HepG2 (cell line): ENCODE data around the gene FRAS1. TPM values are rescaled to one million over a fixed set of nuclear protein-coding genes. Genes with fewer than 3 reads are reported as not detected.

ENCODE experiments used
- ATAC-seq: fragments of 200-7000 bp; cut with Tn5 transposase; 3 replicates; pipeline ENCODE4 v1.9.1; 2020; ENCODE audit warnings: mild to moderate bottlenecking, moderate library complexity
- BruUV-seq: library from RNA; stranded (reverse); fragments of 400-500 nt; replicated peaks from 2 replicates; lab custom pipeline; 2021; lab: Mats Ljungman, UMichigan
- CTCF ChIA-PET: fragments of 300-600 bp; formaldehyde crosslinking; extraction: SDS; loops from one replicate; lab custom pipeline; 2021; ENCODE audit warnings: low total read pairs, inconsistent platforms, low intra/inter-chr PET ratio; lab: Yijun Ruan, JAX
- POLR2A ChIA-PET: fragments of 350-600 bp; sonication (Branson Sonifier 250); formaldehyde crosslinking; loops from one replicate; lab custom pipeline; 2020; ENCODE audit warnings: antibody characterized with exemption, inconsistent platforms; lab: Yijun Ruan, JAX
- DNase-seq: peaks from one replicate; pipeline ENCODE4 v3.0.0-alpha.2; 2015; ENCODE audit warnings: low spot score
- FAIRE-seq: peaks from 3 replicates; lab custom pipeline; 2011; peaks lifted over from hg19 to GRCh38; lab: Jason Lieb, UNC
- H2AFZ ChIP-seq: one replicate; pipeline ENCODE4 v1.6.1; 2011; ENCODE audit warnings: low read length, inconsistent platforms
- H3K27ac ChIP-seq: fragments of 300-600 bp; 3 replicates; pipeline ENCODE4 v1.8.0; 2011; ENCODE audit warnings: mixed run types, mild to moderate bottlenecking, mixed read lengths, low read length, inconsistent platforms; ENCODE audit not compliant: insufficient read depth; ENCODE audit errors: extremely low read length
- H3K27me3 ChIP-seq, 2 experiments: fragments of 200-600 bp in 1 of 2; 2 replicates in 1 of 2; 3 replicates in 1 of 2; pipeline versions ENCODE4 v1.6.0 to v1.8.0; 2011; ENCODE audit warnings: low read length in 2 of 2, mild to moderate bottlenecking in 2 of 2, moderate library complexity in 2 of 2, inconsistent platforms in 1 of 2; ENCODE audit not compliant: insufficient read depth in 2 of 2, control insufficient read depth in 1 of 2
- H3K36me3 ChIP-seq, 2 experiments: fragments of 200-600 bp in 1 of 2; replicated peaks in 1 of 2; 2 replicates in 1 of 2; 3 replicates in 1 of 2; pipeline versions ENCODE4 v1.5.1 to v1.8.0; 2011; ENCODE audit warnings: low read length in 2 of 2, inconsistent platforms in 1 of 2; ENCODE audit not compliant: insufficient read depth in 2 of 2, control insufficient read depth in 1 of 2
- H3K4me1 ChIP-seq: 2 replicates; pipeline ENCODE4 v1.5.1; 2012; ENCODE audit warnings: low read length, inconsistent platforms; ENCODE audit not compliant: insufficient read depth
- H3K4me2 ChIP-seq: 2 replicates; pipeline ENCODE4 v1.6.0; 2011; ENCODE audit warnings: low read depth, low read length, inconsistent platforms
- H3K4me3 ChIP-seq, 3 experiments: fragments of 200-600 bp in 1 of 3; sonication (generic), shearing (Covaris generic) in 1 of 3; replicated peaks in 1 of 3; 2 replicates each; pipeline ENCODE4 v1.5.1; 2011 to 2016; ENCODE audit warnings: low read length in 3 of 3, inconsistent platforms in 2 of 3, low read depth in 2 of 3, mild to moderate bottlenecking in 2 of 3, control low read depth in 1 of 3, mixed read lengths in 1 of 3; ENCODE audit not compliant: insufficient read depth in 1 of 3
- H3K79me2 ChIP-seq: one replicate; pipeline ENCODE4 v1.6.1; 2011; ENCODE audit warnings: low read length, inconsistent platforms; ENCODE audit not compliant: insufficient read depth
- H3K9ac ChIP-seq: 2 replicates; pipeline ENCODE4 v1.6.0; 2011; ENCODE audit warnings: mild to moderate bottlenecking, low read depth, low read length, inconsistent platforms; ENCODE audit not compliant: insufficient read depth
- H3K9me3 ChIP-seq: 2 replicates; pipeline ENCODE4 v1.5.1; 2012; ENCODE audit warnings: mild to moderate bottlenecking, low read length
- H4K20me1 ChIP-seq: 2 replicates; pipeline ENCODE4 v1.6.0; 2011; ENCODE audit warnings: inconsistent platforms, mild to moderate bottlenecking, low read length, moderate library complexity; ENCODE audit not compliant: insufficient read depth
- ELF3 ChIP-seq: IDR thresholded peaks from 2 replicates; pipeline ENCODE4 v1.6.1; 2016; ENCODE audit warnings: missing genetic modification reagents, missing compliant biosample characterization
- EP300 ChIP-seq, 3 experiments: sonication (generic) in 1 of 3; formaldehyde crosslinking in 1 of 3; IDR thresholded peaks; 2 replicates each; pipeline versions ENCODE4 v1.5.1 to v1.6.1; 2011 to 2020; ENCODE audit warnings: low read depth in 2 of 3, low read length in 2 of 3, borderline replicate concordance in 1 of 3, improper control_type of control experiment in 1 of 3, mild to moderate bottlenecking in 1 of 3, missing genetic modification reagents in 1 of 3, moderate library complexity in 1 of 3
- GZF1 ChIP-seq: sonication (generic); formaldehyde crosslinking; IDR thresholded peaks from 2 replicates; pipeline ENCODE4 v1.5.1; 2020; ENCODE audit warnings: mild to moderate bottlenecking, missing genetic modification reagents
- HOXA5 ChIP-seq: sonication (generic); formaldehyde crosslinking; IDR thresholded peaks from 2 replicates; pipeline ENCODE4 v1.4.0; 2020; ENCODE audit warnings: missing genetic modification reagents
- KDM4B ChIP-seq: sonication (generic); formaldehyde crosslinking; IDR thresholded peaks from 2 replicates; pipeline ENCODE4 v1.4.0; 2020; ENCODE audit warnings: missing genetic modification reagents
- RBM22 ChIP-seq: fragments of 200-400 bp; formaldehyde crosslinking; optimal IDR thresholded peaks from 2 replicates; pipeline ENCODE3; 2017; ENCODE audit warnings: mild to moderate bottlenecking, low read length, moderate library complexity
- SCMH1 ChIP-seq: sonication (generic); formaldehyde crosslinking; IDR thresholded peaks from 2 replicates; pipeline ENCODE4 v1.9.0; 2021; ENCODE audit warnings: missing genetic modification reagents, mild to moderate bottlenecking, borderline replicate concordance
- SSRP1 ChIP-seq: IDR thresholded peaks from 2 replicates; pipeline ENCODE4 v1.6.1; 2016; ENCODE audit warnings: control low read depth
- ZKSCAN8 ChIP-seq: IDR thresholded peaks from 2 replicates; pipeline ENCODE4 v1.6.1; 2016; ENCODE audit warnings: borderline replicate concordance, missing genetic modification reagents, missing compliant biosample characterization
- ZNF335 ChIP-seq: sonication (generic); formaldehyde crosslinking; IDR thresholded peaks from 2 replicates; pipeline ENCODE4 v1.4.0; 2020; ENCODE audit warnings: missing genetic modification reagents
- ZNF563 ChIP-seq: sonication (generic); formaldehyde crosslinking; IDR thresholded peaks from 2 replicates; pipeline ENCODE4 v1.8.0; 2022; ENCODE audit warnings: mild to moderate bottlenecking, moderate library complexity, missing genetic modification reagents
- ZNF878 ChIP-seq: sonication (generic); formaldehyde crosslinking; IDR thresholded peaks from 2 replicates; pipeline ENCODE4 v1.8.1; 2023; ENCODE audit warnings: mild to moderate bottlenecking, missing genetic modification reagents, moderate library complexity
- WGBS: methylation state at CpG from one replicate; pipeline ENCODE4 v1.1.6; 2017; ENCODE audit warnings: low lambda C conversion rate; 5-methylcytosine and 5-hydroxymethylcytosine counted together
- in situ Hi-C: cut with HindIII; loops from 2 replicates; pipeline ENCODE4 v1.10.0; 2017; ENCODE audit warnings: low pct_unique_long_range_greater_than_20kb; ENCODE audit not compliant: extremely low pct_ligation_motif_present
- intact Hi-C: fragments of 100-400 bp; cut with micrococcal nuclease; formaldehyde crosslinking; loops from one replicate; pipeline ENCODE4 v1.10.0; 2022; ENCODE audit not compliant: unreplicated experiment
- polyA plus RNA-seq, 8 experiments: library from polyadenylated mRNA; depleted of rRNA in 3 of 8; stranded (reverse) in 7 of 8; unstranded in 1 of 8; fragments of >200 nt; fragmentation: Illumina TruSeq in 4 of 8; extraction: Trizol in 4 of 8; gene quantifications; 2 replicates each; pipeline versions ENCODE4 v1.2.1 to v1.2.3, GENCODE V29; 2011 to 2016; ENCODE audit warnings: low read depth in 4 of 8, missing spikeins in 1 of 8, mixed read lengths in 1 of 8; ENCODE audit not compliant: insufficient read depth in 1 of 8
- total RNA-seq, 5 experiments: library from RNA; depleted of rRNA; stranded (reverse); fragments of >200 nt; fragmentation: Illumina TruSeq; extraction: Trizol; gene quantifications; 2 replicates each; pipeline ENCODE4 v1.2.3, GENCODE V29; 2016; ENCODE audit warnings: low read depth in 1 of 5
- TF ChIP-seq, protein P1 (sequence below): sonication (generic); formaldehyde crosslinking; IDR thresholded peaks from 2 replicates; pipeline ENCODE4 v1.4.0; 2020; ENCODE audit warnings: missing genetic modification reagents
- TF ChIP-seq, protein P2 (sequence below): sonication (generic); formaldehyde crosslinking; IDR thresholded peaks from 2 replicates; pipeline ENCODE4 v1.4.0; 2020; ENCODE audit warnings: missing genetic modification reagents
- TF ChIP-seq, protein P3 (sequence below): sonication (generic); formaldehyde crosslinking; IDR thresholded peaks from 2 replicates; pipeline ENCODE4 v1.4.0; 2020; ENCODE audit warnings: missing genetic modification reagents
- TF ChIP-seq, protein P4 (sequence below): sonication (generic); formaldehyde crosslinking; IDR thresholded peaks from 2 replicates; pipeline ENCODE4 v1.4.0; 2020; ENCODE audit warnings: missing genetic modification reagents
- TF ChIP-seq, protein P5 (sequence below): IDR thresholded peaks from 2 replicates; pipeline ENCODE4 v1.6.1; 2016; ENCODE audit warnings: control low read depth

FRAS1 gene
- total and polyA plus RNA-seq, 2 of the 13 experiments (the other 11 are each of a cell fraction or from before 2014, with no cell fraction given): 22.5 to 31.6 TPM

DNA sequence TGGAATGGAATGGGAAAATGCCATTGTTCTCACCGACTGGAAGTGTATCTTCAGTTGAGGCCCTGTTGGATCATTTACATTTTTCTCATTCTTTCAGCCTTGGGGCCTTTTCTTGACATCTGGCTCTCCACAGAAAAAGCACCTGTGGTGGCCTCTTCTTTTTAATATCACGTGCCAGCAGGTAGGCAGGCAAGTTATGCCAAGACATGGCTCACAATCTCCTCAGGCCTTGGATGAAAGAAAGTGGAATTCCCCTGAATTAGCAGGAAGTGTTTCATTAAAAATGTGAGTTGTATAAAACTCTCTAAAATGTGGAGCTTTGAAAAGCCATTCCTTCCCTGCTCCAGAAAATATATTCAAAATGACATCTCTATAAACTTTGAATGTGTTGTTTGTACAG is 122.1 kb downstream of the FRAS1 start:
- CTCF ChIA-PET: no interaction called here
- Histone ChIP-seq H3K27ac (no peak overlapping the region), H3K4me1 (peaks cover 50% of the 10 kb centered on the region), H2AFZ (no peak overlapping the region), H3K4me2 (no peak overlapping the region), H3K9me3 (no peaks in the 10 kb centered on the region), H3K9ac (no peak overlapping the region), H3K79me2 (peaks cover 28% of the 10 kb centered on the region), H4K20me1 (no peaks in the 10 kb centered on the region), H3K4me3 (no peak overlapping the region), H3K36me3 (peaks cover 0 to 4% of the 10 kb centered on the region in 2 experiments; a peak in 1 of 5 replicates), H3K27me3 (no peaks in the 10 kb centered on the region)
- intact Hi-C loops: no loop called here
- DNase-seq (no peak), FAIRE-seq (no peak), ATAC-seq (no peak)
- BruUV-seq: no TSS peak
- POLR2A ChIA-PET: no interaction called here
- in situ Hi-C loops: no loop called here
- 90% methylated on average over 2 of the region's 2 CpGs for WGBS
- TF ChIP-seq, protein P1, sequence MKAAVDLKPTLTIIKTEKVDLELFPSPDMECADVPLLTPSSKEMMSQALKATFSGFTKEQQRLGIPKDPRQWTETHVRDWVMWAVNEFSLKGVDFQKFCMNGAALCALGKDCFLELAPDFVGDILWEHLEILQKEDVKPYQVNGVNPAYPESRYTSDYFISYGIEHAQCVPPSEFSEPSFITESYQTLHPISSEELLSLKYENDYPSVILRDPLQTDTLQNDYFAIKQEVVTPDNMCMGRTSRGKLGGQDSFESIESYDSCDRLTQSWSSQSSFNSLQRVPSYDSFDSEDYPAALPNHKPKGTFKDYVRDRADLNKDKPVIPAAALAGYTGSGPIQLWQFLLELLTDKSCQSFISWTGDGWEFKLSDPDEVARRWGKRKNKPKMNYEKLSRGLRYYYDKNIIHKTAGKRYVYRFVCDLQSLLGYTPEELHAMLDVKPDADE (CRISPR knock-in tag): no peak
- TF ChIP-seq RBM22: no peak
- no peak for TF ChIP-seq ZKSCAN8
- no peak for TF ChIP-seq ELF3 (CRISPR knock-in tag)
- no peak for TF ChIP-seq KDM4B (CRISPR knock-in tag)
- TF ChIP-seq EP300 (IDR thresholded peaks at IDR 0.05; ENCODE audit: low read depth in 2 of 2, low read length in 2 of 2): no peak
- no peak for TF ChIP-seq EP300 (CRISPR knock-in tag; IDR thresholded peaks at IDR 0.05; ENCODE audit: borderline replicate concordance)
- TF ChIP-seq, protein P2, sequence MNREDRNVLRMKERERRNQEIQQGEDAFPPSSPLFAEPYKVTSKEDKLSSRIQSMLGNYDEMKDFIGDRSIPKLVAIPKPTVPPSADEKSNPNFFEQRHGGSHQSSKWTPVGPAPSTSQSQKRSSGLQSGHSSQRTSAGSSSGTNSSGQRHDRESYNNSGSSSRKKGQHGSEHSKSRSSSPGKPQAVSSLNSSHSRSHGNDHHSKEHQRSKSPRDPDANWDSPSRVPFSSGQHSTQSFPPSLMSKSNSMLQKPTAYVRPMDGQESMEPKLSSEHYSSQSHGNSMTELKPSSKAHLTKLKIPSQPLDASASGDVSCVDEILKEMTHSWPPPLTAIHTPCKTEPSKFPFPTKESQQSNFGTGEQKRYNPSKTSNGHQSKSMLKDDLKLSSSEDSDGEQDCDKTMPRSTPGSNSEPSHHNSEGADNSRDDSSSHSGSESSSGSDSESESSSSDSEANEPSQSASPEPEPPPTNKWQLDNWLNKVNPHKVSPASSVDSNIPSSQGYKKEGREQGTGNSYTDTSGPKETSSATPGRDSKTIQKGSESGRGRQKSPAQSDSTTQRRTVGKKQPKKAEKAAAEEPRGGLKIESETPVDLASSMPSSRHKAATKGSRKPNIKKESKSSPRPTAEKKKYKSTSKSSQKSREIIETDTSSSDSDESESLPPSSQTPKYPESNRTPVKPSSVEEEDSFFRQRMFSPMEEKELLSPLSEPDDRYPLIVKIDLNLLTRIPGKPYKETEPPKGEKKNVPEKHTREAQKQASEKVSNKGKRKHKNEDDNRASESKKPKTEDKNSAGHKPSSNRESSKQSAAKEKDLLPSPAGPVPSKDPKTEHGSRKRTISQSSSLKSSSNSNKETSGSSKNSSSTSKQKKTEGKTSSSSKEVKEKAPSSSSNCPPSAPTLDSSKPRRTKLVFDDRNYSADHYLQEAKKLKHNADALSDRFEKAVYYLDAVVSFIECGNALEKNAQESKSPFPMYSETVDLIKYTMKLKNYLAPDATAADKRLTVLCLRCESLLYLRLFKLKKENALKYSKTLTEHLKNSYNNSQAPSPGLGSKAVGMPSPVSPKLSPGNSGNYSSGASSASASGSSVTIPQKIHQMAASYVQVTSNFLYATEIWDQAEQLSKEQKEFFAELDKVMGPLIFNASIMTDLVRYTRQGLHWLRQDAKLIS (CRISPR knock-in tag): no peak
- TF ChIP-seq ZNF878 (CRISPR knock-in tag): no peak
- TF ChIP-seq SCMH1 (CRISPR knock-in tag): no peak
- no peak for TF ChIP-seq HOXA5 (CRISPR knock-in tag)
- TF ChIP-seq ZNF563 (CRISPR knock-in tag): no peak
- TF ChIP-seq, protein P3, sequence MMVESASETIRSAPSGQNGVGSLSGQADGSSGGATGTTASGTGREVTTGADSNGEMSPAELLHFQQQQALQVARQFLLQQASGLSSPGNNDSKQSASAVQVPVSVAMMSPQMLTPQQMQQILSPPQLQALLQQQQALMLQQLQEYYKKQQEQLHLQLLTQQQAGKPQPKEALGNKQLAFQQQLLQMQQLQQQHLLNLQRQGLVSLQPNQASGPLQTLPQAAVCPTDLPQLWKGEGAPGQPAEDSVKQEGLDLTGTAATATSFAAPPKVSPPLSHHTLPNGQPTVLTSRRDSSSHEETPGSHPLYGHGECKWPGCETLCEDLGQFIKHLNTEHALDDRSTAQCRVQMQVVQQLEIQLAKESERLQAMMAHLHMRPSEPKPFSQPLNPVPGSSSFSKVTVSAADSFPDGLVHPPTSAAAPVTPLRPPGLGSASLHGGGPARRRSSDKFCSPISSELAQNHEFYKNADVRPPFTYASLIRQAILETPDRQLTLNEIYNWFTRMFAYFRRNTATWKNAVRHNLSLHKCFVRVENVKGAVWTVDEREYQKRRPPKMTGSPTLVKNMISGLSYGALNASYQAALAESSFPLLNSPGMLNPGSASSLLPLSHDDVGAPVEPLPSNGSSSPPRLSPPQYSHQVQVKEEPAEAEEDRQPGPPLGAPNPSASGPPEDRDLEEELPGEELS: no peak
- TF ChIP-seq, protein P4, sequence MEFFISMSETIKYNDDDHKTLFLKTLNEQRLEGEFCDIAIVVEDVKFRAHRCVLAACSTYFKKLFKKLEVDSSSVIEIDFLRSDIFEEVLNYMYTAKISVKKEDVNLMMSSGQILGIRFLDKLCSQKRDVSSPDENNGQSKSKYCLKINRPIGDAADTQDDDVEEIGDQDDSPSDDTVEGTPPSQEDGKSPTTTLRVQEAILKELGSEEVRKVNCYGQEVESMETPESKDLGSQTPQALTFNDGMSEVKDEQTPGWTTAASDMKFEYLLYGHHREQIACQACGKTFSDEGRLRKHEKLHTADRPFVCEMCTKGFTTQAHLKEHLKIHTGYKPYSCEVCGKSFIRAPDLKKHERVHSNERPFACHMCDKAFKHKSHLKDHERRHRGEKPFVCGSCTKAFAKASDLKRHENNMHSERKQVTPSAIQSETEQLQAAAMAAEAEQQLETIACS (CRISPR knock-in tag): no peak
- no peak for TF ChIP-seq ZNF335
- TF ChIP-seq, protein P5, sequence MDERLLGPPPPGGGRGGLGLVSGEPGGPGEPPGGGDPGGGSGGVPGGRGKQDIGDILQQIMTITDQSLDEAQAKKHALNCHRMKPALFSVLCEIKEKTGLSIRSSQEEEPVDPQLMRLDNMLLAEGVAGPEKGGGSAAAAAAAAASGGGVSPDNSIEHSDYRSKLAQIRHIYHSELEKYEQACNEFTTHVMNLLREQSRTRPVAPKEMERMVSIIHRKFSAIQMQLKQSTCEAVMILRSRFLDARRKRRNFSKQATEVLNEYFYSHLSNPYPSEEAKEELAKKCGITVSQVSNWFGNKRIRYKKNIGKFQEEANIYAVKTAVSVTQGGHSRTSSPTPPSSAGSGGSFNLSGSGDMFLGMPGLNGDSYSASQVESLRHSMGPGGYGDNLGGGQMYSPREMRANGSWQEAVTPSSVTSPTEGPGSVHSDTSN (CRISPR knock-in tag): no peak
- TF ChIP-seq SSRP1: no peak
- TF ChIP-seq GZF1 (CRISPR knock-in tag): no peak
